KOPT-K1 (cell line): ENCODE data around the gene MICAL3.

ENCODE experiments used
- H3K27ac ChIP-seq: fragments of 200-600 bp; sonication (generic); 2 replicates; pipeline ENCODE4 v1.5.1; 2016; ENCODE audit warnings: antibody characterized with exemption, mild to moderate bottlenecking, low read depth, low read length; ENCODE audit not compliant: poor library complexity, severe bottlenecking
- H3K36me3 ChIP-seq: fragments of 200-600 bp; sonication (generic); 2 replicates; pipeline ENCODE4 v1.5.1; 2017; ENCODE audit warnings: antibody characterized with exemption, mild to moderate bottlenecking, low read length, moderate library complexity; ENCODE audit not compliant: insufficient read depth
- H3K9me3 ChIP-seq: fragments of 200-600 bp; sonication (generic); 2 replicates; pipeline ENCODE4 v1.5.1; 2017; ENCODE audit warnings: antibody characterized with exemption, low read length, mild to moderate bottlenecking; ENCODE audit not compliant: insufficient read depth, poor library complexity, severe bottlenecking

MICAL3 gene

GRCh38 chr22:17751596-17751995 is 272.8 kb downstream of the MICAL3 start:
- Histone ChIP-seq H3K9me3 (no peaks in the 10 kb centered on the region), H3K27ac (no peak overlapping the region), H3K36me3 (peaks cover 50% of the 10 kb centered on the region)

GRCh38 chr22:17749605-17750395 is 274.6 kb downstream of the MICAL3 start:
- H3K36me3 ChIP-seq: peaks cover 47% of the 10 kb centered on the region
- no peak overlapping the region for H3K27ac ChIP-seq
- no peaks in the 10 kb centered on the region for H3K9me3 ChIP-seq

GRCh38 chr22:17748555-17749353 is 275.6 kb downstream of the MICAL3 start:
- Histone ChIP-seq H3K9me3 (no peaks in the 10 kb centered on the region), H3K36me3 (peaks cover 46% of the 10 kb centered on the region), H3K27ac (no peak overlapping the region)

DNA sequence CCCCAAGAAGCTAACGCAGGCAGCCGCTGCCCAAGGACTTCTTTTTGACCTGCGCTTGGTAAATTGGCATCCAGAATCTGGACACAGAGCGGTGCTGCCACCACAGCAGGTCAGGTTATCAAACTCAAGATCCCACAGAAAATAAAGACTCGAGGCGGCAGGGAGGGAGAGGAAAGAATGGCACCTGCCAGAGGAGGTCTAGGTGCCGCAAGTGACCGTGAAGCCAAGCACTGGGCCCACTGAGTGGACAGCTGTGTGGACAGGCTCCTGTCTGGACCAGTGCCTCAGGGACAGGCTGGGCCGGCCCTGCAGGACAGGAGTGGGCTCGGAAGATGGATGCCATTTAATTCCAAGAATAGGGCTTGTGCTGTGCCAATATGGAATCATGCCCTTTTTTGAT is 277.4 kb downstream of the MICAL3 start:
- H3K36me3 ChIP-seq: peaks cover 57% of the 10 kb centered on the region
- no peak overlapping the region for H3K27ac ChIP-seq
- H3K9me3 ChIP-seq: no peaks in the 10 kb centered on the region

- H3K9me3 ChIP-seq: no peaks in the 10 kb centered on the region
- no peak overlapping the region for H3K27ac ChIP-seq
- peaks cover 76% of the 10 kb centered on the region for H3K36me3 ChIP-seq
Measured at GRCh38 chr22:17744430-17744829, 279.9 kb downstream of the MICAL3 start.

DNA sequence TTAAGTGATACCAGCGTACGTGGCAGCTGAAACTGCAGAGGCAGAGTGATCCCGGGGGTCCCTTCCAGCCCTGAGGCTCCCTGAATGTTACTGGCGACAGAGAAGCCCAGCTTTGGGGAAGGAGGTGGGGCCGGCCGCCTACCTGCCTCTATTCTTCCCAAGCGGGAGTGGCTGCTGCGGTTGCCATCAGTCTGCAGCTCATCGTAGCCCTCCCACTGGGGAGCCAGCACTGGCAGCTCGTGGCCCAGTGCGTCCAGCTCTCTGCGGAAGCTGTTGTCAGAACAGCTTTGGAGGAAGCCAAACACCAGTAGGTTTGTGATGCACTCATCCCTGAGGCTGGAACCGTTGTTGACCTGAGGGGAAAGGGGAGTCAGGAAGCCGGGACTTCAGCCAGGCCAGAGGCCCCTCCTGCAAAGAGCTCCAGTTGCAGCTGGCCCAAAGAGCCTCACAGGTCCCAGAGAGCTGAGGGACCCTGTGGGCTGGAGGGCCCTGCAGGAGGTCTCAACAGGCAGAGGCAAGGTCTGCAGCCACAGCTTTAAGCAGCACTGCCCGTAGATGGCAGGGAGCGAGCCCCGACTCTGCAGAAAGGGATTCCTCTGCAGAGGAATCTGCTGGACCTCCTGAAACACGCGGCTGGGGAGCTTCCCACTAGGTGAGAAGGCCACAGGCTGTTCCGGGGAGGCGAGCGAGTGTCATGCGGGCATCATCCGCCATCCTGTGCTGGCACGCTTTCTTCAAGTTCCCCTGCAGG is 280.5 kb downstream of the MICAL3 start:
- peaks cover 76% of the 10 kb centered on the region for H3K36me3 ChIP-seq
- H3K27ac ChIP-seq: no peak overlapping the region
- H3K9me3 ChIP-seq: no peaks in the 10 kb centered on the region

GRCh38 chr22:17742527-17742902 is 281.8 kb downstream of the MICAL3 start:
- Histone ChIP-seq H3K36me3 (peaks cover 83% of the 10 kb centered on the region), H3K27ac (no peak overlapping the region), H3K9me3 (no peaks in the 10 kb centered on the region)

- peaks cover 83% of the 10 kb centered on the region for H3K36me3 ChIP-seq
Measured at GRCh38 chr22:17741866-17742526, 282.4 kb downstream of the MICAL3 start.

DNA sequence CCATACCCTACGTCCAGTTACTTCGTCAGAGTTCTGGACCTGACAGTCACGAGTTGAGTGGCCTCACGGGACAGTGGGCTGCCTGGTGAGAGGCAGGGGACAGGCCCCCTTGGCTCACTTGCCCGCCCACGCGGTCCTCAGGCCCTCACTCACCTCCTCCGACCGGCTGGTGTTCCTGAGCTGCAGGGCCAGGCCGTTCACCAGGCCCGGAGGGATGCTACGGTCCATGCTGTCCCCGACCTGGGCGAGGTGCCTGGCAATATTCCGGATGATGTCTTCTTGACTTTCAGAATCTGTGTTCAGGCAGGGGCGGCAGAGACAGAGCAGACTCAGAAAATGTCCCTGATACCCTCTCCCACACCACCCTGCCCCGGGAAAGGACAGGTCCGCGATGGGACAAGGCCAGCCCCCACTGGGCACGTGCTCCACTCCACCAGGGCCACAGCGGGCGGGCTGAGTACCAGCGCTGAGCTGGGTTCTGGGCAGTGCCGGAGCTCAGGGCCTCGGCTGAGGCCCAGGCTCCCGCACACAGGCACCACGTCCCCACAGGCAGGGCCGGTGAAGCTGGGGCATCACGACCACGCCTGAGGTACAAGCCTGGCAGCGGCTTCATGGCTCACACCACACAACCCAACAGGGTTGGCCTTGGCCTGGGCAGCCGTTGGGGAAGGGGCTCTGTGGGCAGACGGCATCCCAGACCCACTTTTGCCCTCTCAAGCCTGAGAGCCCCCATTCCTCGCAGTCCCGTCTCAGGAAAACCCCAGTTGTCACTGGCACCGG is 285.0 kb downstream of the MICAL3 start:
- peaks cover 95% of the 10 kb centered on the region for H3K36me3 ChIP-seq
- H3K27ac ChIP-seq: no peak overlapping the region
- no peaks in the 10 kb centered on the region for H3K9me3 ChIP-seq

More at GRCh38 chr22:17741866-17742526, 282.4 kb downstream of the MICAL3 start:
- Histone ChIP-seq H3K27ac (no peak overlapping the region), H3K9me3 (no peaks in the 10 kb centered on the region)

DNA sequence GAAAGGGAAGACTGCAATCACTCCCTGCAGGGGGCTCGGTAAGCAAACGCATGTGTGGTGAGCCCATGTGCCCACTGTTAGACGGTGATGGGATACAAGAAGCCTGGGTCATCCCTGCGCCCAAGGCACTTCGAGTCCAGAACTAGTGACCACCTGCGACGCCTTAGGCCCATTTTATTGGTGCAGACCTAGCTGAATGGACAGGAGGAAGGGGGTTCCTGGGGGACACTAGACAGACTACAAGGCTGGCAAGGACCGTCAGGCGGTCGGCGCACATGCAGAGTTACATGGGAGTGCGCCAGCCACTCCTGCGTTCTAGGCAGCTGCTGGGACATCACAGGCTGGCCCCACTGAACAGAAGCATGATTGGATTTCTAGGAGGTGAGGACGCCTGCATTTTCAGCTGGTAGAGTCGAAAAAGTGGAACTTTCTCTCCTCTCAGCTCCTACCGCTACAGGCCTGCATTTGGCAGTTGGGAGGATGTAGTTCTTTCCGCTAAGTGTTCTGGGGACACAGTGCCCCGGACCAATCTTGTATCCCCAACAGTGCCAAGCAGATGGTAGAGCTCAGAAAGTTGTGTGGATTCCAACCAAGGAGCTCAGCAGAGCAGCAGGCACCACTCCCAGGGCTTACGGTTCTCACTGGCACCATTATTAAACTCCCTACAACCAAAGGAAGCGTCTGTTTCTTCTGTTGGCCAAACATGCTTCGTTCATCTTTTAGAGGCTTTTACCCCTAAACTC is 285.8 kb downstream of the MICAL3 start:
- Histone ChIP-seq H3K9me3 (no peaks in the 10 kb centered on the region), H3K27ac (no peak overlapping the region), H3K36me3 (peaks cover 95% of the 10 kb centered on the region)
